ENCODE data around the gene ZNHIT2.
A peak's percentile ranks its signal among the peaks of the same experiment; 100 is the strongest.
"Not testable (repeated sequence)": the region's sequence is repeated elsewhere in the genome, so short reads cannot be mapped to it uniquely, and the experiment has no call there.

Gene ZNHIT2

GRCh38 chr11:65117206-65118096 lies at the start of gene ZNHIT2:
TSS of gene ZNHIT2 (minus strand) at chr11:65117701. CDS start at chr11:65117653, 48 bp downstream.
- peak; percentile 99 for DNase-seq (ENCODE audit: low read depth in 2 of 3, low spot score in 2 of 3)

DNA sequence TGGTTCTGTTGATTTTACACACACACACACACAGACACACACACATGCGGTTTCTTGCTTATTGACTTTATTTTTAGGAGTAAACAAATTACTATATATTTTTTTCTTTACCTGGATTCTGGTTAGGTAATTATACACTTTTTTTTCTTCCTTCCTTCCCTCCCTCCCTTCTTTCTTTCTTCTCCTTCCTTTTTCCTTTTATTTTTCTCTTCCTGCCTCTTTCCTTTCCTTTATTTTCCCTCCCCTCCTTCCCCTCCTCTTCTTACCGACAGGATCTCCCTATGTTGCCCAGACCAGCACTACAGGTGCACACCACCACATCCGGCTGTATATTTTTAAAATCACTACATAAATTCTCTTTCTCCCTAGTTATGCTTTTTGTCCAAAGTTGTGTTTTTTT lies 49.4 kb upstream of the ZNHIT2 start:
- no peak for DNase-seq (ENCODE audit: low read depth in 2 of 3, low spot score in 2 of 3)

GRCh38 chr11:65165410-65166317 lies 48.2 kb upstream of the ZNHIT2 start:
- no peak for DNase-seq (ENCODE audit: low read depth in 2 of 3, low spot score in 2 of 3)

GRCh38 chr11:65163684-65164083 lies 46.2 kb upstream of the ZNHIT2 start:
- DNase-seq (ENCODE audit: low read depth in 2 of 3, low spot score in 2 of 3): no peak

GRCh38 chr11:65160643-65161042 lies 43.1 kb upstream of the ZNHIT2 start:
- DNase-seq (ENCODE audit: low read depth in 2 of 3, low spot score in 2 of 3): no peak

- no peak for DNase-seq (ENCODE audit: low read depth in 2 of 3, low spot score in 2 of 3)
These were observed 41.5 kb upstream of the ZNHIT2 start for GRCh38 chr11:65159012-65159411.

DNA sequence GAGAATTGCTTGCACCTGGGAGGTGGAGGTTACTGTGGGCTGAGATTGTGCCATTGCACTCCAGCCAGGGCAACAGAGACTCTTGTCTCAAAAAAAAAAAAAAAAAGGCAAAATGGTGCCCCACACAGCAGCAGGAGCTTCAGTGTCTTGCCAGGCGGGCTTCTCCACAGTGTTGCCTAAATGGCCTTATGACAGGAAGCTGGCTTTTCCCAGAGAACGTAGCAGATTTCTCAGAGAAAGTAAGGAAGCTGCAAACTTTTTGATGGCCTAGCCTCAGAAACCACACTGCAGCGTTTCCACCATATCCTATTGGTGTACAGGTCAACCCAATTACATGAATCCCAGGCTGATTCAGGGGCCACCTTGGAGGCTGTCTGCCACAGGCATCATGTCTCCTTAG lies 39.8 kb upstream of the ZNHIT2 start:
- no peak for DNase-seq (ENCODE audit: low read depth in 2 of 3, low spot score in 2 of 3)

DNA sequence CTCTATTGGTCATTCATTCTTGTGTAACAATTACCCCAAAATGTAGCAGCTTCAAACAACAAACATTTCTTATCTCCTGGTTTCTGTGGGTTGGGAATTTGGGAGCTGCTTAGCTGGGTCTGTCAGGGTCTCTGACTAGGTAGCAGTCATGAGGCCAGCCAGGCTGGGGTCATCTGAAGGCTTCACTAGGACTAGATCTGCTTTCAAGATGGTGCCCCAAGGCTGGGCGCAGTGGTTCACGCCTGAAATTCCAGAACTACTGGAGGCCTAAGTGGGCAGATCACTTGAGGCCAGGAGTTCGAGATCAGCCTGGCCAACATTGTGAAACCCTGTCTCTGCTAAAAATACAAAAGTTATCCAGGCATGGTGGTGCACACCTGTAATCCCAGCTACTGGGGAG lies 39.4 kb upstream of the ZNHIT2 start:
- no peak for DNase-seq (ENCODE audit: low read depth in 2 of 3, low spot score in 2 of 3)

- no peak for DNase-seq (ENCODE audit: low read depth in 2 of 3, low spot score in 2 of 3)
These were observed 38.8 kb upstream of the ZNHIT2 start for GRCh38 chr11:65156256-65156655.

- DNase-seq (ENCODE audit: low read depth in 2 of 3, low spot score in 2 of 3): no peak
These were observed 34.6 kb upstream of the ZNHIT2 start for GRCh38 chr11:65152122-65152521.

DNA sequence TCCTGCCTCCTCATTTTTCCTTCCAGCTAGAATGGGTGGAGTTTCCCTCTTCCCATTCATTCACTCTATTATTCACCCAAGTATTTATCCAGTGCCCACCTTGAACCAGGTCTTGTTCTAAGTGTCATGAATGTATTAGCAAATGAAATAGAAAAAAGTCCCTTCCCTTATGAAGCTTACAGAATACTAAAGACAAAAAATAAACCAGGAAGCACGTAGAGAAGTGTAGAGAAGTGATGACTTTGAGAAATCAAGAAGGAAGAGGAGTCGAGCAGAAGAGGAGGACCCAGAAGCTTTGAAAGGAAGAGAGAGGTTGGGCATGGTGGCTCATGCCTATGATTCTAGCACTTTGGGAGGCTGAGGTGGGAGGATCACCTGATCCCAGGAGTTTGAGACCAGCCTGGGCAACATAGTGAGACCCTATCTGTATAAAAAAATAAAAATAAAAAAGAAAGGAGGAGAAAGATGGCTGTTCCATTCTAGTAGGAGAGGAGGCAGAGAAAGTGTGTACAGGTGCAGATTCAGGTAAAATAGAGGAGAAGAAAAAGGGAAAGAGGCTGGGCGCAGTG lies 33.9 kb upstream of the ZNHIT2 start:
- DNase-seq (ENCODE audit: low read depth in 2 of 3, low spot score in 2 of 3): no peak

- DNase-seq (ENCODE audit: low read depth in 2 of 3, low spot score in 2 of 3): no peak
These were observed 33.2 kb upstream of the ZNHIT2 start for GRCh38 chr11:65150509-65151299.

GRCh38 chr11:65150131-65150508 lies 32.6 kb upstream of the ZNHIT2 start:
- not testable (repeated sequence) for DNase-seq (ENCODE audit: low read depth in 2 of 3, low spot score in 2 of 3)

DNA sequence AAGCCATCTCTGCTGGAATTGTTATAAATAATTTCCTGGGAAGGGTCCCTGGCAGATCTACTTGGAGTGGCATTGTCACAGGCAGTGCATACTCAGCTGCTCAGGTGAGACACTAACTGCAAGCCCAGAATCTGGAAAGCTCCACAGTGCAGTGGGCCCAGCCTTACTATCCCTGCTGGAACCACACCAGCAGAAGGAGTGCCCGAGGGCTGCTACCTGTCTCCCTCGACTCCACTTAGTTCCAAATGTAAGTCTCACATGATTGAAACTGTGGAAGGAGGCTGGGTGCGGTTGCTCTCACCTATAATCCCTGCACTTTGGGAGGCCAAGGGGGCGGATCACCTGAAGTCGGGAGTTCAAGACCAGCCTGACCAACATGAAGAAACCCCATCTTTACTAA lies 31.2 kb upstream of the ZNHIT2 start:
- no peak for DNase-seq (ENCODE audit: low read depth in 2 of 3, low spot score in 2 of 3)

DNA sequence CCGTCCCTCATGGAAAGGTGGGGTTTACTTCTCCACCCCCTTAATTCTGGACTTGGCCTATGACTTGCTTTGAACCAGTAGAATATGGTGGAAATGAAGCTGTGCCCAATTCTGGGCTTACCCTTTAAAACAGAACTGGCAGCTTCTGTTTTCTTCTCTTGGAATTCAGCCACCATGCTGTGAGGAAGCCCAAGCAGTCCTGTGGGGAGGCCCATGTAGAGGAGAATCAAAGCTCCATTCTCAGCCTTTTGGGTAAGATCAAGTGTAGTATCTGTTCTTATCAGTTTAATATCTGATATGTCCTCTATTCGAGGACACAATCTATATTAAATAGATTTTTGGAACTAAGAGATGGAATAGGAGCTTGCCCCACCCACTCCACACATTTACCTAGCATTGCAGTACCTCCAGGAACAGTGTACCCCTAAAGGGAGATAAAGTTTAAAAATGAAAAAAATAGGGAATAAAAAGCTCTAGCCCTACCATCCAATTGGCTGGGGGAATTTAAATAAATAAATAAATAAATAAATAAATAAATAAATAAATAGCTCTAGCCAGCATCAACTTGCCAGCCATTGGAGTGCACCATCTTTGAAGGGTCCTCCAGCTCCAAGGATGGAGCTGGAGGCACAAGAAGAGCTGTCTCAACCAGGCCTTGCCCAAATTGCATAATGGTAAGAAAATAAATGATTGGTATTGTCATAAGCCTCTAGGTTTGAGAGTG lies 30.0 kb upstream of the ZNHIT2 start:
- DNase-seq (ENCODE audit: low read depth in 2 of 3, low spot score in 2 of 3): no peak

DNA sequence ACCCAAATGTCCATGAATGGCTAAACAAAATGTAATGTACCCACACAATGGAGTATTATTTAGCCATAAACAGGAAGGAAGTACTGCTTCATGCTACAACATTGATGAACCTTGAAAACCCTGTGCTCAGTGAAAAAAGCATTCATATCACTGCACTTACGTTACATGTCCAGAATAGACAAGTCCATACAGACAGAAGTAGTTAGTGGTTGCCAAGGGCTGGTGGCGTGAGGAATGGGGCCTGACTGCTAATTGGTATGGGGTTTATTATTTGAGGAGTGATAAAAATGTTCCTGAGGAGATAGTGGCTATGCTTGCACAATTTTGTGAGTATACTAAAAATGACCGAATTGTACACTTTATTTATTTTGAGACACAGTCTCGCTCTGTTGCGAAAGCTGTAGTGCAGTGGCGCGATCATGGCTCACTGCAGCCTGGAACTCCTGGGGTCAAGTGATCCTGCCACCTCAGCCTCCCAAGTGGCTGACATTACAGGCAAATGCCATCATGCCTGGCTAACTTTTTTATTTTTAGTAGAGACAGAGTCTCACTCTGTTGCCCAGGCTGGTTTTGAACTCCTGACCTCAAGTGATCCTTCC lies 24.5 kb upstream of the ZNHIT2 start:
- DNase-seq (ENCODE audit: low read depth in 2 of 3, low spot score in 2 of 3): no peak

DNA sequence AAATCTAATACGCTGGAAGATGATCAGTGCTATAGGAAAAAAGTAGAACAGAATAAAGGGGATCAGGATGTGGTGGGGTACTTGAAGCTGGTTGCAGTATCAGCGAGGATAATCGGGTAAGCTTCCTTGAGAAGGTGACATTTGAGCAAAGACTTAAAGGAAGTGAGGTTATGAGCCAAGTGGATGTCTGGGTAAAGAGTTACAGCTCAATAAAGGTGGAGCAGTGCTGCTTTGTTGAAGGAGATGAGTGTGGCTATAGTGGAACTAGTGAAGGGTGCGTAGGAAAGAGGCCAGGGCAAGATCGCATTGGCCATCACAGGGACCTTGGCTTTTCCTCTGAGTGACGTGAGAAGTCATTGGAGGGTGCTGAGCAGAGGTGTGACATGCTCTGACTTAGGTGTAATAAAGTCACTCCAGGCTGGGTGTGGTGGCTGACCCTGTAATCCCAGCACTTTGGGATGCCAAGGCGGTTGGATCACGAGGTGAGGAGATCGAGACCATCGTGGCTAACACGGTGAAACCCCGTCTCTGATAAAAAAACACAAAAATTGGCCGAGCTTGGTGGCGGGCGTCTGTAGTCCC lies 19.1 kb upstream of the ZNHIT2 start:
- no peak for DNase-seq (ENCODE audit: low read depth in 2 of 3, low spot score in 2 of 3)

DNA sequence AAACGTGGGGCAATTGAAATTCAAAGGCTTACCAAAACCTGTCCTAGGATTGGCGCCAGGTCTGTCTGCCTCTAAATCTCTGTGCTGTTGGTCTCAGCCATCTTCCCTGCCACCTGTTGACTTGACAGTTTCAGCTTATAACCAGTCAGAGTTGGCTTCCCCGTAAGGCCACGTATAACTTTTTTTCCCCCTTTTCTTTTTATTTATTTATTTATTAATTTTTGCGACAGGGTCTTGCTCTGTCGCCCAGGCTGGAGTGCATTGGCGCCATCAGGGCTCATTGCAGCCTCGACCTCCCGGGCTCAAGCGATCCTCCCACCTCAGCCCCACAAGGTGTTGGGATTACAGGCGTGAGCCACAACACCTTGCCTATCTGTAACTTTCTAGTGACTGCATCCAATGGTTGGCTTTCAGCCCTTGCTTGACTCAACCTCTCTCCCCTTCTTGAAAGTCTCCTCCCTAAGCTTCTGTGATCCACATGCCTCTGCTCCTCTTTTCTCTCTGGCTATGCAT lies 18.2 kb upstream of the ZNHIT2 start:
- DNase-seq (ENCODE audit: low read depth in 2 of 3, low spot score in 2 of 3): no peak

- DNase-seq (ENCODE audit: low read depth in 2 of 3, low spot score in 2 of 3): no peak
These were observed 17.6 kb upstream of the ZNHIT2 start for GRCh38 chr11:65134952-65135632.
